Stomach smooth muscle (tissue), 2 donors: ENCODE data around the gene CYB561A3.

ENCODE experiments used
- H3K27ac ChIP-seq: one replicate; pipeline ENCODE4 v1.7.0; 2013; ENCODE audit warnings: mild to moderate bottlenecking, low read length, inconsistent platforms
- H3K27me3 ChIP-seq, 2 donors: one replicate each; pipeline ENCODE4 v1.7.0; 2013; ENCODE audit warnings: low read length in 2 of 2; ENCODE audit not compliant: insufficient read depth in 2 of 2, control insufficient read depth in 1 of 2
- H3K36me3 ChIP-seq, 2 donors: one replicate each; pipeline ENCODE4 v1.7.0; 2013; ENCODE audit warnings: low read length in 2 of 2; ENCODE audit not compliant: control insufficient read depth in 2 of 2, insufficient read depth in 2 of 2
- H3K4me1 ChIP-seq: one replicate; pipeline ENCODE4 v1.7.0; 2013; ENCODE audit warnings: low read length; ENCODE audit not compliant: control insufficient read depth, insufficient read depth
- H3K4me3 ChIP-seq, 2 donors: one replicate each; pipeline ENCODE4 v1.7.0; 2013; ENCODE audit warnings: low read length in 2 of 2
- H3K9ac ChIP-seq, 2 donors: one replicate each; pipeline ENCODE4 v1.7.0; 2013; ENCODE audit warnings: low read length in 2 of 2, mild to moderate bottlenecking in 1 of 2
- H3K9me3 ChIP-seq, 2 donors: one replicate each; pipeline ENCODE4 v1.7.0; 2013; ENCODE audit warnings: low read length in 2 of 2; ENCODE audit not compliant: control insufficient read depth in 2 of 2
- donor health status: healthy.
- donor health status: Pancreatic carcinoma.

The CYB561A3 gene

DNA sequence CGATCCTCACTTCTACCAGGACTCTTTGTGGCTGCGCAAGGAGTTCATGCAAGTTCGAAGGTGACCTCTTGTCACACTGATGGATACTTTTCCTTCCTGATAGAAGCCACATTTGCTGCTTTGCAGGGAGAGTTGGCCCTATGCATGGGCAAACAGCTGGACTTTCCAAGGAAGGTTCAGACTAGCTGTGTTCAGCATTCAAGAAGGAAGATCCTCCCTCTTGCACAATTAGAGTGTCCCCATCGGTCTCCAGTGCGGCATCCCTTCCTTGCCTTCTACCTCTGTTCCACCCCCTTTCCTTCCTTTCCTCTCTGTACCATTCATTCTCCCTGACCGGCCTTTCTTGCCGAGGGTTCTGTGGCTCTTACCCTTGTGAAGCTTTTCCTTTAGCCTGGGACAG, 7.0 kb upstream of the CYB561A3 start:
- Histone ChIP-seq H3K4me3 (no peak overlapping the region), H3K9ac (no peak overlapping the region), H3K36me3 (peaks cover 35 to 50% of the 10 kb centered on the region in 2 donors), H3K9me3 (no peaks in the 10 kb centered on the region), H3K27me3 (no peaks in the 10 kb centered on the region), H3K4me1 (peaks cover 4% of the 10 kb centered on the region), H3K27ac (no peak overlapping the region)

- Histone ChIP-seq H3K27me3 (no peaks in the 10 kb centered on the region), H3K4me3 (no peak overlapping the region), H3K36me3 (peaks cover 35 to 50% of the 10 kb centered on the region in 2 donors), H3K9me3 (no peaks in the 10 kb centered on the region), H3K4me1 (peaks cover 8% of the 10 kb centered on the region), H3K9ac (no peak overlapping the region), H3K27ac (no peak overlapping the region)
Observed at GRCh38 chr11:61367406-61367805, 5.7 kb upstream of the CYB561A3 start.

- peaks cover 31 to 42% of the 10 kb centered on the region in 2 donors for H3K36me3 ChIP-seq
- H3K27me3 ChIP-seq, result no peaks in the 10 kb centered on the region
- no peak overlapping the region for H3K27ac ChIP-seq
- H3K4me1 ChIP-seq, result peaks cover 12% of the 10 kb centered on the region
- H3K4me3 ChIP-seq, result no peak overlapping the region
- H3K9me3 ChIP-seq, result no peaks in the 10 kb centered on the region
- no peak overlapping the region for H3K9ac ChIP-seq
Observed at GRCh38 chr11:61364012-61364675, 2.5 kb upstream of the CYB561A3 start.

GRCh38 chr11:61362542-61362875, 827 bp upstream of the CYB561A3 start:
- no peaks in the 10 kb centered on the region for H3K27me3 ChIP-seq
- peaks cover 19 to 28% of the 10 kb centered on the region in 2 donors for H3K36me3 ChIP-seq
- H3K4me1 ChIP-seq, result peaks cover 12% of the 10 kb centered on the region
- H3K27ac ChIP-seq, result peak overlapping the region; percentile 99
- peak overlapping the region; percentile 98 to 100 for H3K4me3 ChIP-seq
- no peaks in the 10 kb centered on the region for H3K9me3 ChIP-seq
- H3K9ac ChIP-seq, result peak overlapping the region; percentile 97 to 98

- peaks cover 7 to 17% of the 10 kb centered on the region in 2 donors for H3K36me3 ChIP-seq
- peak overlapping the region; percentile 98 to 100 for H3K4me3 ChIP-seq
- no peaks in the 10 kb centered on the region for H3K27me3 ChIP-seq
- peak overlapping the region; percentile 99 for H3K27ac ChIP-seq
- H3K4me1 ChIP-seq, result peaks cover 12% of the 10 kb centered on the region
- H3K9me3 ChIP-seq, result no peaks in the 10 kb centered on the region
- H3K9ac ChIP-seq, result peak overlapping the region; percentile 97 to 98
Observed at GRCh38 chr11:61361237-61361740, 393 bp downstream of the CYB561A3 start.

- no peak overlapping the region for H3K27ac ChIP-seq
- no peak overlapping the region for H3K4me3 ChIP-seq
- peaks cover 12% of the 10 kb centered on the region for H3K4me1 ChIP-seq
- peaks cover 4 to 5% of the 10 kb centered on the region in 2 donors for H3K36me3 ChIP-seq
- H3K9ac ChIP-seq, result no peak overlapping the region
- H3K9me3 ChIP-seq, result no peaks in the 10 kb centered on the region
- no peaks in the 10 kb centered on the region for H3K27me3 ChIP-seq
Observed at GRCh38 chr11:61359516-61359915, 2.2 kb downstream of the CYB561A3 start.

DNA sequence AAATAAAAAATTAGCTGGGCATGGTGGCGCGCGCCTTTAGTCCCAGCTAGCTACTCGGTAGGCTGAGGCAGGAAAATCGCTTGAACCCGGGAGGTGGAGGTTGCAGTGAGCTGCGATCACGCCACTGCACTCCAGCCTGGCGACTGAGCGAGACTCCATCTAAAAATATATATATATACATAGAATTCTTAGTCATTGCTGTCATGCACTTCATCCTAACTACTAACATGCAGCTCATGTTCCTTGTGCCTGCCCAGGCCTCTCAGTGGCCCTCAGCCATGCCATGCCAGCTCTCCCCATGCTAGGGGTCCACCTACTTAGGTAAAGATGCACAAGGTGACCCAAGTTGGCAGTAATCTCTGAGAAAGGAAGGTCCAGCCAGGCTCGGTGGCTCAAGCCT, 3.1 kb downstream of the CYB561A3 start:
- peaks cover 12% of the 10 kb centered on the region for H3K4me1 ChIP-seq
- H3K9me3 ChIP-seq, result no peaks in the 10 kb centered on the region
- H3K27me3 ChIP-seq, result no peaks in the 10 kb centered on the region
- no peak overlapping the region for H3K27ac ChIP-seq
- no peak overlapping the region for H3K4me3 ChIP-seq
- no peak overlapping the region for H3K9ac ChIP-seq
- H3K36me3 ChIP-seq, result peaks cover 0 to 5% of the 10 kb centered on the region in 2 donors

DNA sequence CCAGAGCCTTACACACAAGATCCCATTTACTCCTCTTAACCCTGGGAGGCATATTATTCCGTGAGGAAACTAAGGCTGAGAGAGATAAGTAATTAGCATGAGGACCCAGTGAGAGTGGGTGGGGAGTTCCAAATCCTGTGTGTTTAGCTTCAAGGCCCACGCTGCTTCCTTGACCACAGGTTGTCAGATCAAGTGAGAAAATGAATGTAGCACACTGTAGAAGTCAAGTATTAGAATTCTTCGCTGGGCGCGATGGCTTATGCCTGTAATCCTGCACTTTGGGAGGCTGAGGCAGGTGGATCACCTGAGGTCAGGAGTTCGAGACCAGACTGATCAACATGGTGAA, 3.8 kb downstream of the CYB561A3 start:
- Histone ChIP-seq H3K9me3 (no peaks in the 10 kb centered on the region), H3K27me3 (no peaks in the 10 kb centered on the region), H3K4me1 (peaks cover 12% of the 10 kb centered on the region), H3K27ac (no peak overlapping the region), H3K4me3 (no peak overlapping the region), H3K9ac (no peak overlapping the region), H3K36me3 (peaks cover 7 to 12% of the 10 kb centered on the region in 2 donors)

DNA sequence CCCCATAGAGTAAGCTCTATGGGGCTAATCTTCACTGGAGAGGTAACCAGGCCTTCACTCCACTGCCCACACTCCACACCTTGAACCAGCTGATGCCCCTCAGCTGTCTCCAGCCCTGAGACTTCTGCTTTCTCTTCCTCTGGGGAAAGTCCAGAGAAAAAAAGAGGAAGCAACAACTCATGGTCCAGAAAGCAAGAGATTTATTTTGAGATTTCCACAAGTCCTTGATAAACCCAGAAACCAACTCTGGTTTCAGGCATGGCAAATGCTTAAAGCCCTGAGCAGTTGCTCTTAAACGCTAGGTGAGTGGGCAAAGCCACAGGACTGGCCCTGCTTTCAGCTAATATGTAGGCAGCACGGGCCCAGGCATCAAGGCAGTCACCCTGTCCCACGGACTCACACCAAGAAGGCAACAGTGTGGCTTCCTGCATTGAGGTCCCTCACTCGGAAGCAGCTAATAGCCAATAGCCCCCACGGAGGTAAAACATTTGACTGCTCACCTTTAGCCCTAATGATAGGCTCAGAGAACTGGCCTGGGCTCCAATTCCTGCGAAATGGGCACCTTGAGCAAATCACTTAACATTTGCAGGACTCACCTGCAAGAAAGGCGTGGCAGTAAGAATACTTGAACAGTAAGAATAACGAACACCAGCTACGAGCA, 4.3 kb downstream of the CYB561A3 start:
- Histone ChIP-seq H3K4me1 (peaks cover 8% of the 10 kb centered on the region), H3K27me3 (no peaks in the 10 kb centered on the region), H3K36me3 (peaks cover 10 to 15% of the 10 kb centered on the region in 2 donors), H3K9me3 (no peaks in the 10 kb centered on the region), H3K27ac (no peak overlapping the region), H3K9ac (peak overlapping the region in 1 of 2 donors; percentile 29), H3K4me3 (no peak overlapping the region)

GRCh38 chr11:61356706-61357105, 5.0 kb downstream of the CYB561A3 start:
- no peaks in the 10 kb centered on the region for H3K27me3 ChIP-seq
- peak overlapping the region in 1 of 2 donors; percentile 29 for H3K9ac ChIP-seq
- no peaks in the 10 kb centered on the region for H3K9me3 ChIP-seq
- no peak overlapping the region for H3K27ac ChIP-seq
- peaks cover 14 to 21% of the 10 kb centered on the region in 2 donors for H3K36me3 ChIP-seq
- H3K4me1 ChIP-seq, result peaks cover 8% of the 10 kb centered on the region
- H3K4me3 ChIP-seq, result no peak overlapping the region

DNA sequence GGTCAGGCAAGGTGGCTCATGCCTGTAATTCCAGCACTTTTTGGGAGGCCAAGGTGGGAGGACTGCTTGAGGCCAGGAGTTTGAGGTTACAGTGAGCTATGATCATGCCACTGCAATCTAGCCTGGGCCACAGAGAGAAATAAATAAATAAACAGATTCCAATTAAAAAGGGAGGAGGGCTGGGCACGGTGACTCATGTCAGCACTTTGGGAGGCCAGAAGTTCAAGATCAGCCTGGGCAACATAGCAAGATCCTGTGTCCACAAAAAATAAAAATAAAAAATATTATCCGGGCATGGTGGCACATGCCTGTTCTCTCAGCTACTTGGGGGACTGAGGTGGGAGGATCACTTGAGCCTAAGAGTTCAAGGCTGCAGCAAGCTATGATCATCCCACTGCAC, 7.5 kb downstream of the CYB561A3 start:
- no peak overlapping the region for H3K4me3 ChIP-seq
- H3K27me3 ChIP-seq, result no peaks in the 10 kb centered on the region
- H3K36me3 ChIP-seq, result peaks cover 27 to 39% of the 10 kb centered on the region in 2 donors
- H3K4me1 ChIP-seq, result no peaks in the 10 kb centered on the region
- H3K27ac ChIP-seq, result no peak overlapping the region
- no peaks in the 10 kb centered on the region for H3K9me3 ChIP-seq
- no peak overlapping the region for H3K9ac ChIP-seq
